GM23338 (cell line): ENCODE results near the gene ACHE. TPM values are rescaled to one million over a fixed set of nuclear protein-coding genes. Genes with fewer than 3 reads are reported as not detected.

ENCODE experiments used
- ATAC-seq: fragments of 200-7000 bp; cut with Tn5 transposase; 3 replicates; pipeline ENCODE4 v1.9.1; 2020
- DNase-seq: peaks from one replicate; pipeline ENCODE4 v3.0.0-alpha.2; 2015; ENCODE audit warnings: low spot score
- H2AFZ ChIP-seq: fragments of 200-600 bp; sonication (generic); 2 replicates; pipeline ENCODE4 v1.8.0; 2016; ENCODE audit warnings: antibody characterized with exemption, mild to moderate bottlenecking, moderate library complexity
- H3F3A ChIP-seq: fragments of 200-600 bp; sonication (generic); replicated peaks from 2 replicates; pipeline ENCODE4 v1.8.0; 2017; ENCODE audit warnings: antibody characterized with exemption, mixed run types, low read depth
- H3K27ac ChIP-seq: fragments of 200-600 bp; sonication (generic); 2 replicates; pipeline ENCODE4 v1.6.1; 2016; ENCODE audit warnings: low read depth
- H3K27me3 ChIP-seq: fragments of 200-600 bp; sonication (generic); 2 replicates; pipeline ENCODE4 v1.8.0; 2016; ENCODE audit warnings: mild to moderate bottlenecking, mixed run types, moderate library complexity; ENCODE audit not compliant: insufficient read depth
- H3K36me3 ChIP-seq: fragments of 200-600 bp; sonication (generic); 2 replicates; pipeline ENCODE4 v1.8.0; 2016; ENCODE audit warnings: mild to moderate bottlenecking; ENCODE audit not compliant: insufficient read depth
- H3K4me1 ChIP-seq: fragments of 200-600 bp; sonication (generic); 2 replicates; pipeline ENCODE4 v1.8.0; 2016; ENCODE audit warnings: mild to moderate bottlenecking, moderate library complexity; ENCODE audit not compliant: insufficient read depth
- H3K4me2 ChIP-seq: fragments of 200-600 bp; sonication (generic); 2 replicates; pipeline ENCODE4 v1.7.1; 2017; ENCODE audit warnings: mixed run types
- H3K4me3 ChIP-seq: fragments of 200-600 bp; sonication (generic); 2 replicates; pipeline ENCODE4 v1.6.1; 2016; ENCODE audit warnings: mixed run types
- H3K79me2 ChIP-seq: fragments of 200-600 bp; sonication (generic); replicated peaks from 2 replicates; pipeline ENCODE4 v1.8.0; 2017; ENCODE audit warnings: mild to moderate bottlenecking; ENCODE audit not compliant: insufficient read depth
- H3K9me2 ChIP-seq: fragments of 200-600 bp; sonication (generic); 2 replicates; pipeline ENCODE4 v1.8.0; 2017; ENCODE audit not compliant: insufficient read depth
- H4K20me1 ChIP-seq: fragments of 200-600 bp; sonication (generic); replicated peaks from 2 replicates; pipeline ENCODE4 v1.8.0; 2017; ENCODE audit warnings: mild to moderate bottlenecking; ENCODE audit not compliant: insufficient read depth
- H3K27ac Mint-ChIP-seq: 2 replicates; pipeline ENCODE4 v1.8.0; 2020; ENCODE audit warnings: inconsistent platforms, mild to moderate bottlenecking, moderate library complexity, mixed read lengths
- H3K27me3 Mint-ChIP-seq: 3 replicates; pipeline ENCODE4 v1.8.0; 2022; ENCODE audit warnings: low read depth, mild to moderate bottlenecking, moderate library complexity, mixed read lengths, inconsistent platforms; ENCODE audit not compliant: insufficient read depth, poor library complexity
- H3K36me3 Mint-ChIP-seq: 3 replicates; pipeline ENCODE4 v1.8.0; 2021; ENCODE audit warnings: low read depth, mild to moderate bottlenecking, inconsistent platforms, moderate library complexity, mixed read lengths
- H3K4me1 Mint-ChIP-seq: 3 replicates; pipeline ENCODE4 v1.8.0; 2020; ENCODE audit warnings: mild to moderate bottlenecking, inconsistent platforms, mixed read lengths
- H3K4me3 Mint-ChIP-seq: 3 replicates; pipeline ENCODE4 v1.8.0; 2021; ENCODE audit warnings: moderate library complexity, mild to moderate bottlenecking, inconsistent platforms, mixed read lengths
- H3K9me3 Mint-ChIP-seq: 3 replicates; pipeline ENCODE4 v1.8.0; 2020; ENCODE audit warnings: moderate library complexity, mild to moderate bottlenecking, inconsistent platforms, mixed read lengths
- CREB1 ChIP-seq: fragments of 250-450 bp; sonication (Bioruptor Pico); IDR thresholded peaks from 2 replicates; pipeline ENCODE4 v1.5.0; 2020; ENCODE audit warnings: low read depth, mild to moderate bottlenecking, moderate library complexity
- EZH2 ChIP-seq: fragments of 200-600 bp; sonication (generic); IDR thresholded peaks from one replicate; pipeline ENCODE4 v1.8.0; 2017; ENCODE audit warnings: antibody characterized with exemption, mild to moderate bottlenecking, low read depth; ENCODE audit not compliant: unreplicated experiment
- EZH2phosphoT487 ChIP-seq: fragments of 200-600 bp; sonication (generic); IDR thresholded peaks from one replicate; pipeline ENCODE4 v1.8.1; 2018; ENCODE audit warnings: antibody characterized with exemption; ENCODE audit not compliant: unreplicated experiment
- JUNB ChIP-seq: IDR thresholded peaks from one replicate; pipeline ENCODE4 v1.6.1; 2016; ENCODE audit warnings: antibody characterized with exemption; ENCODE audit not compliant: unreplicated experiment
- NANOG ChIP-seq: IDR thresholded peaks from 2 replicates; pipeline ENCODE4 v1.6.1; 2016; ENCODE audit warnings: antibody characterized with exemption, borderline replicate concordance
- STAT1 ChIP-seq: IDR thresholded peaks from one replicate; pipeline ENCODE4 v1.6.1; 2016; ENCODE audit warnings: antibody characterized with exemption; ENCODE audit not compliant: unreplicated experiment
- ZNF114 ChIP-seq: fragments of 250-450 bp; sonication (Bioruptor Pico); IDR thresholded peaks from 2 replicates; pipeline ENCODE4 v1.5.0; 2020; ENCODE audit warnings: mild to moderate bottlenecking, moderate library complexity
- ZNF331 ChIP-seq: fragments of 250-450 bp; sonication (Bioruptor Pico); IDR thresholded peaks from 2 replicates; pipeline ENCODE4 v1.5.0; 2020; ENCODE audit warnings: low read depth, mild to moderate bottlenecking, moderate library complexity
- ZNF462 ChIP-seq: fragments of 250-450 bp; sonication (Bioruptor Pico); IDR thresholded peaks from 2 replicates; pipeline ENCODE4 v1.5.0; 2020; ENCODE audit warnings: mild to moderate bottlenecking, moderate library complexity
- polyA plus RNA-seq: library from polyadenylated mRNA; unstranded; fragments of >200 nt; fragmentation: Nextera tagmentation; extraction: Ambion mirVana; gene quantifications from 2 replicates; pipeline ENCODE4 v1.2.1, GENCODE V29; 2016
- total RNA-seq: library from RNA; depleted of rRNA; stranded (reverse); fragments of >200 nt; shearing (Covaris generic); gene quantifications from 2 replicates; pipeline ENCODE4 v1.2.3, GENCODE V29; 2014
- TF ChIP-seq, protein P1 (sequence below): IDR thresholded peaks from one replicate; pipeline ENCODE4 v1.6.1; 2018; ENCODE audit warnings: antibody characterized with exemption; ENCODE audit not compliant: unreplicated experiment
- TF ChIP-seq, protein P2 (sequence below), 2 experiments: fragments of 200-600 bp in 1 of 2; sonication (generic) in 1 of 2; conservative IDR thresholded peaks; 2 replicates each; pipeline versions ENCODE4 v1.5.1 to v1.6.1; 2016 to 2017; ENCODE audit warnings: antibody characterized with exemption in 2 of 2, low read depth in 2 of 2, mild to moderate bottlenecking in 2 of 2, moderate library complexity in 1 of 2

ACHE gene
- total and polyA plus RNA-seq, 2 experiments from 2014 or later = 3.6 to 3.7 TPM

- H3K79me2 ChIP-seq = peaks cover 79% of the 10 kb centered on the region
- Mint-ChIP-seq H3K27ac (no peak overlapping the region), H3K27me3 (peaks cover 24% of the 10 kb centered on the region), H3K9me3 (peaks cover 3% of the 10 kb centered on the region; the same call in 1 of the 3 replicates), H3K36me3 (peaks cover 92% of the 10 kb centered on the region), H3K4me1 (peaks cover 37% of the 10 kb centered on the region), H3K4me3 (no peak overlapping the region)
- H3K4me3 ChIP-seq = no peak overlapping the region
- no peaks in the 10 kb centered on the region for H3K27me3 ChIP-seq
- TF ChIP-seq, protein P1, sequence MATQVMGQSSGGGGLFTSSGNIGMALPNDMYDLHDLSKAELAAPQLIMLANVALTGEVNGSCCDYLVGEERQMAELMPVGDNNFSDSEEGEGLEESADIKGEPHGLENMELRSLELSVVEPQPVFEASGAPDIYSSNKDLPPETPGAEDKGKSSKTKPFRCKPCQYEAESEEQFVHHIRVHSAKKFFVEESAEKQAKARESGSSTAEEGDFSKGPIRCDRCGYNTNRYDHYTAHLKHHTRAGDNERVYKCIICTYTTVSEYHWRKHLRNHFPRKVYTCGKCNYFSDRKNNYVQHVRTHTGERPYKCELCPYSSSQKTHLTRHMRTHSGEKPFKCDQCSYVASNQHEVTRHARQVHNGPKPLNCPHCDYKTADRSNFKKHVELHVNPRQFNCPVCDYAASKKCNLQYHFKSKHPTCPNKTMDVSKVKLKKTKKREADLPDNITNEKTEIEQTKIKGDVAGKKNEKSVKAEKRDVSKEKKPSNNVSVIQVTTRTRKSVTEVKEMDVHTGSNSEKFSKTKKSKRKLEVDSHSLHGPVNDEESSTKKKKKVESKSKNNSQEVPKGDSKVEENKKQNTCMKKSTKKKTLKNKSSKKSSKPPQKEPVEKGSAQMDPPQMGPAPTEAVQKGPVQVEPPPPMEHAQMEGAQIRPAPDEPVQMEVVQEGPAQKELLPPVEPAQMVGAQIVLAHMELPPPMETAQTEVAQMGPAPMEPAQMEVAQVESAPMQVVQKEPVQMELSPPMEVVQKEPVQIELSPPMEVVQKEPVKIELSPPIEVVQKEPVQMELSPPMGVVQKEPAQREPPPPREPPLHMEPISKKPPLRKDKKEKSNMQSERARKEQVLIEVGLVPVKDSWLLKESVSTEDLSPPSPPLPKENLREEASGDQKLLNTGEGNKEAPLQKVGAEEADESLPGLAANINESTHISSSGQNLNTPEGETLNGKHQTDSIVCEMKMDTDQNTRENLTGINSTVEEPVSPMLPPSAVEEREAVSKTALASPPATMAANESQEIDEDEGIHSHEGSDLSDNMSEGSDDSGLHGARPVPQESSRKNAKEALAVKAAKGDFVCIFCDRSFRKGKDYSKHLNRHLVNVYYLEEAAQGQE = no peak
- TF ChIP-seq STAT1 (no peak), ZNF114 (CRISPR knock-in tag) (no peak), ZNF331 (CRISPR knock-in tag) (no peak), EZH2 (no peak), JUNB (no peak), ZNF462 (CRISPR knock-in tag) (no peak), EZH2phosphoT487 (no peak), CREB1 (CRISPR knock-in tag) (no peak), NANOG (no peak)
- TF ChIP-seq, protein P2, sequence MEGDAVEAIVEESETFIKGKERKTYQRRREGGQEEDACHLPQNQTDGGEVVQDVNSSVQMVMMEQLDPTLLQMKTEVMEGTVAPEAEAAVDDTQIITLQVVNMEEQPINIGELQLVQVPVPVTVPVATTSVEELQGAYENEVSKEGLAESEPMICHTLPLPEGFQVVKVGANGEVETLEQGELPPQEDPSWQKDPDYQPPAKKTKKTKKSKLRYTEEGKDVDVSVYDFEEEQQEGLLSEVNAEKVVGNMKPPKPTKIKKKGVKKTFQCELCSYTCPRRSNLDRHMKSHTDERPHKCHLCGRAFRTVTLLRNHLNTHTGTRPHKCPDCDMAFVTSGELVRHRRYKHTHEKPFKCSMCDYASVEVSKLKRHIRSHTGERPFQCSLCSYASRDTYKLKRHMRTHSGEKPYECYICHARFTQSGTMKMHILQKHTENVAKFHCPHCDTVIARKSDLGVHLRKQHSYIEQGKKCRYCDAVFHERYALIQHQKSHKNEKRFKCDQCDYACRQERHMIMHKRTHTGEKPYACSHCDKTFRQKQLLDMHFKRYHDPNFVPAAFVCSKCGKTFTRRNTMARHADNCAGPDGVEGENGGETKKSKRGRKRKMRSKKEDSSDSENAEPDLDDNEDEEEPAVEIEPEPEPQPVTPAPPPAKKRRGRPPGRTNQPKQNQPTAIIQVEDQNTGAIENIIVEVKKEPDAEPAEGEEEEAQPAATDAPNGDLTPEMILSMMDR (conservative IDR thresholded peaks at IDR 0.05; ENCODE audit: low read depth in 2 of 2) = no peak
- no peak for DNase-seq
- ATAC-seq = no peak
- peaks cover 8% of the 10 kb centered on the region for H3K4me1 ChIP-seq
- H3K9me2 ChIP-seq = no peaks in the 10 kb centered on the region
- no peak overlapping the region for H3K4me2 ChIP-seq
- H3K27ac ChIP-seq = no peak overlapping the region
- peaks cover 60% of the 10 kb centered on the region for H4K20me1 ChIP-seq
- no peak overlapping the region for H2AFZ ChIP-seq
- peaks cover 34% of the 10 kb centered on the region for H3F3A ChIP-seq
- H3K36me3 ChIP-seq = peaks cover 53% of the 10 kb centered on the region
Measured at GRCh38 chr7:100878685-100879084, 17.0 kb downstream of the ACHE start.
